HL-60/S4 (cell line): ENCODE results near the gene EXOC4.

ENCODE experiments used
- in situ Hi-C: fragments of 300-500 bp; cut with MboI; formaldehyde crosslinking; loops from 2 replicates; pipeline ENCODE4 v1.14.3; 2022; ENCODE audit warnings: low sequenced_read_pairs

The EXOC4 gene

GRCh38 chr7:134078991-134079390 is 826.1 kb downstream of the EXOC4 start:
- in situ Hi-C loops, result no loop called here

GRCh38 chr7:134081695-134082094 is 828.8 kb downstream of the EXOC4 start:
- in situ Hi-C loops, result no loop called here

DNA sequence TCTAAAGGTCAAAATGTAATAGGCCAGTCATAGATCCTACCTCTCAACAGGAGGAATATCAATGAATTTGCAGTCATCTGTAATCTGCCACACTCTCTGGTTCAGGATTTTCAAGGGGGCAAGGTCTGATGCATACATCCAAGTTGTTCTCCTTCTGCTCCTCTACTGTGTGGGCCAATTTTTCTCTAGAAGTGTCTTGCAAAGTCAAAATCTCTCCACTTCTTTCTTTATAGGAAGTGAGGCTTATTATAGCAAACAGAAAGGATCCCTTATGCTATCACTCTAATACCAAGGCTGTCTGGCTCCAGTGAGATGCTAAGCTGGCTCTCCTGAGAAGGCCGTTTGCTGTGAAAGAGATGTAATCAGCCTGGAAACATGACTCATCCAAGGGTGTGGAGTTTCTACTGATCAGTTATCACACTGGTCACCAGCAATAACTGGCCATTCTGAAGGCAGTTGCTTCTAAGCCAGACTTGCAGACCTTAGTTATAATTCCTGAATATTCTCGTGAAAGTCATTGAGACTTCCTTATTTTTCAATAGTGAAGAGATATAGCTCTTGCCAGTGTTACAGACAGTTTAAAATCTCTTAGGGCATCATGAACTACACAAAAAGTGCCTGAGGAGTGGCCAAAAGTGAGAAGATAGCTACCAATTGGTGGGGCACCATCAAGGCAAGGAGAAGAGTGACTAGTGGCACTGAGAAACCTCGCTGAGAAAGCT is 831.0 kb downstream of the EXOC4 start:
- in situ Hi-C loops, result no loop called here

DNA sequence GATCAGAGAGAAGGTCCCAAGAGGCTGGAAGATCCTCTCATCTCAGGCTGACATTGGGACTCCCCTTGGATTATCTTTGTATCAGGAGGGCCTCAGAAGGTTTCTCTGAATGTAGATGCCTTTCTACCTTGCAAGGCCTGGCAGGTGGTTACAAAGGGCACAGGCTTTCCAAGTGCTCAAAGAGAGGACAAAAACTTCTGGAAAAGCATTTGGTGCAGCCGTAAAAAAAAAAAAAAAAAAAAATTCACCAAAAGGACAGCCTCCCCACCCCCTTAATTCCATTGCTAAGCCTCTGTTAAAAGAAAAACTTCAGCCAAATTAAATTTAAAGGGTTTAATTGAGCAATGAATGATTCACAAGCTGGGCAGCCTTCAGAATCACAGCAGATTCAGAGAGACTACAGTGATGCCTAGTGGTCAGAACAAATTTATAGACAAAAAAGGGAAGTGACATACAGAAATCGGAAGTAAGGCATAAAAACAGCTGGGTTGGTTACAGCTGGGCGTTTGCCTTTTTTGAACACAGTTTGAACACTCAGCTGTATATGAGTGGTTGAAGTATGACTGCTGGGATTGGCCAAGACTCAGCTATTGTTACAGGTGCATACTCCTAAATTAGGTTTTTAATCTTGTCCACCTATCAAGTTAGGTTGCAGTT is 831.7 kb downstream of the EXOC4 start:
- in situ Hi-C loops, result no loop called here

- in situ Hi-C loops, result no loop called here
Measured at GRCh38 chr7:134085311-134085710, 832.4 kb downstream of the EXOC4 start.

DNA sequence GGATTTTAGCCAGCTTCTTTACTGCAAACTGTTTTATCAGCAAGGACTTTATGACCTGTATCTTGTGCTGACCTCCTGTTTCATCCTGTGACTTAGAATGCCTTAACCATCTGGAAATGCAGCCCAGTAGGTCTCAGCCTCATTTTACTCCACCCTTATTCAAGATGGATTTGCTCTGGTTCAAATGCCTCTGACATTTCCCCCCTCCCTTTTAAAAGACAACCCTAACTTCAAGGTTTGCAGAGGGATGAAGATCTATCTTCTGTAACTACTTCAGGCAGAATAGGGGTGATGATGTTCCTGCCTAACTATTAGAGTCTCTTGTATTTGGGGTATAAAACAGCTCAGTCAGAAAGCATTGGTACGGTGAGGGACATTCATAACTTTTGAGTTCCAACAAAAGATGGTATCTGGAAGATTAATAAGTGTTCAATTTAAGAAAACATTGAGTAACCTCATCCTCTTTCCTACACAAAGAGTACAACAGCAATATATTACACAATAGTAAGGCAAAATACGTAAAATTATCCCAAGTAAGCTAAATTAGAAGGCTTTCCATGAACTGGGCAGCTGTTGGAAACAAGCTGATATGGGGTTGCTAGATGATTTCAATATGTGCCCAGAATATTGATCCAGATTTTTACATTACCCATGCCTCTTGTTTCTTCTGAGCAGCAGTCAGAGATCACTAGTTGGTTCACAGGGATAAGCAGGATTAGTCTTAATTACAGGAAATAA is 834.3 kb downstream of the EXOC4 start:
- in situ Hi-C loops, result no loop called here

DNA sequence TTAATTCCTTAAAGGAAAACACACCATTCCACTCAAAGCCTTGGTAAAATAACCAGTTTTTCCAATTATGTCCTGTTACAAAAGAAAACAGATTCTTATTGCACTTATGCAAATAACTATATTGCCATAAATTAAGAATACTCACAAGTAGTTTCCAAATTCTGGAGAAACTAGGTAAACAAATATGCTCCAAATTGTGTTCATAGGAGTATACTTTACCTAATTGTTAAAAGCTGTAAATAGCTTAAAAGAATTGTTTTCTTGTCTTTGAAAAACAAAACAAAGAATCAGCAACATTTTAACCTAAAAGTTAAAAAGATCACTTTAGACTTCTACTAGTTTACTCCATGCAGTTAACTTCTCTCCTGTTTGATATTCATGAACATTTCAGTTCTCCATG is 835.3 kb downstream of the EXOC4 start:
- in situ Hi-C loops, result no loop called here

GRCh38 chr7:134089446-134089845 is 836.6 kb downstream of the EXOC4 start:
- in situ Hi-C loops, result no loop called here

- in situ Hi-C loops, result no loop called here
Measured at GRCh38 chr7:134098072-134098471, 845.2 kb downstream of the EXOC4 start.

DNA sequence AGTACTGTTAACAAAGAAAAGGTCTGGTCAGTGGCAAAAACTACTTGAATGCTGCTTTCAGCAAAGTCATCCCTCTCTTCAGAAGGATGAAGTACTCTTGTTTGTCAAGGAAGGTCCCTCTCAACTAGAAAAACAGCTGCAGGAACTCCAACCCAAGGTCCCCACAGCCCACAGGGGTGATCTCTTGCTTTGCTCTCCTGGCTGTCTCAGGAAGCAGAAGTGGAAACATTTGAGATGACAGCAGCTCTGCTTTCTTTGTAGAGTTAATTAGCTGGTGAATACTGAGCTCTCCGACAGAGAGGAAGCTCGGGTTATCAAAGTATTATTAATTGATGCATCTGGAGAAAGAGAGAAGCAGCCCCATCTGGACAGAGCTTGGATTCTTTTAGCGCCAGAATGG is 848.8 kb downstream of the EXOC4 start:
- in situ Hi-C loops, result no loop called here

- in situ Hi-C loops, result no loop called here
Measured at GRCh38 chr7:134104166-134104565, 851.3 kb downstream of the EXOC4 start.

DNA sequence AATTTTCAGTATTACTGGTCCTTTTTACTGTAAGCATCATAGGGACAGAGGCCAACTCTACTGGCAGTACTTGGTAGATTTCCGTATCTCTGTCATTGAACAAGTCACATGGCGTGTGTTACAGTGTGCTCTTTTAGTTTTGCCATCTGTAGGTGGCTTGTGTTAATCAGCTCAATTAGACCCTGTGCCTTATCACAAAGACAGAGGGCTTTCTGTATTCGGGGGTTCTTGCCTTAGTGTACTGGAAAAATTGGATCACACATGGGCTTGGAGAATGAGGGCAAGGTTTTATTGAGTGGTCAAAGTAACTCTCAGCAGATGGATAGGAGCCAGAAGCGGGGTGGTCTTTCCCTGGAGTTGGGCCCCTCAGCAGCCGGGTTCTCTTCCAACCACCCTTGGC is 853.0 kb downstream of the EXOC4 start:
- in situ Hi-C loops, result no loop called here

GRCh38 chr7:134108802-134109201 is 855.9 kb downstream of the EXOC4 start:
- in situ Hi-C loops, result no loop called here

GRCh38 chr7:134113655-134114054 is 860.8 kb downstream of the EXOC4 start:
- in situ Hi-C loops, result no loop called here

DNA sequence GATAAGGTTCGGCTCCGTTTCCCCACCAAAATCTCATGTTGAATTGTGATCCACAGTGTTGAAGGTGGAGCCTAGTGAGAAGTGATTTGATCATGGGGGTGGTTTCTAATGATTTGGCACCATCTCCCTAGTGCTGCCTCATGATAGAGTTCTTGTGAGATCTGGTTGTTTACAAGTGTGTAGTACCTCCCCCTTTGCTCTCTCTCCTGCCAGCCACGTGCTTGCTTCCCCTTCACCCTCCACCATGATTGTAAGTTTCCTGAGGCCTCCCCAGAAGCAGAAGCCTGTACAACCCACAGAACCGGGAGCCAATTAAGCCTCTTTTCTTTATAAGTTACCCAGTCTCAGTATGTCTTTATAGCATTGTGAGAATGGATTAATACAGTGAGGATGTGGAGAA is 862.1 kb downstream of the EXOC4 start:
- in situ Hi-C loops, result no loop called here
